Parathyroid adenoma (tissue), 2 donors: Measurements from ENCODE around the gene SIX3.

Source experiments
- H2AFZ ChIP-seq: fragments of 300-600 bp; sonication (generic); one replicate; pipeline ENCODE4 v1.7.0; 2017; ENCODE audit warnings: antibody characterized with exemption, mild to moderate bottlenecking
- H3K27ac ChIP-seq: fragments of 300-600 bp; sonication (generic); one replicate; pipeline ENCODE4 v1.7.0; 2017
- H3K27me3 ChIP-seq: fragments of 300-600 bp; sonication (generic); one replicate; pipeline ENCODE4 v1.7.0; 2017; ENCODE audit warnings: low read length; ENCODE audit not compliant: control insufficient read depth, insufficient read depth
- H3K36me3 ChIP-seq: fragments of 300-600 bp; sonication (generic); one replicate; pipeline ENCODE4 v1.7.0; 2017; ENCODE audit warnings: low read length; ENCODE audit not compliant: control insufficient read depth, insufficient read depth
- H3K4me1 ChIP-seq: fragments of 300-600 bp; sonication (generic); one replicate; pipeline ENCODE4 v1.7.0; 2017; ENCODE audit warnings: control low read depth
- H3K4me2 ChIP-seq: fragments of 300-600 bp; sonication (generic); one replicate; pipeline ENCODE4 v1.7.0; 2017; ENCODE audit warnings: low read length
- H3K4me3 ChIP-seq: fragments of 300-600 bp; sonication (generic); one replicate; pipeline ENCODE4 v1.7.0; 2017; ENCODE audit warnings: low read depth, low read length
- H3K79me2 ChIP-seq: fragments of 300-600 bp; sonication (generic); one replicate; pipeline ENCODE4 v1.7.0; 2017; ENCODE audit warnings: control low read depth
- H3K9ac ChIP-seq: fragments of 300-600 bp; sonication (generic); one replicate; pipeline ENCODE4 v1.7.0; 2017; ENCODE audit warnings: mild to moderate bottlenecking
- H3K9me3 ChIP-seq: fragments of 300-600 bp; sonication (generic); one replicate; pipeline ENCODE4 v1.7.0; 2017; ENCODE audit warnings: low read length; ENCODE audit not compliant: control insufficient read depth
- TF ChIP-seq, protein P1 (sequence below): fragments of 300-600 bp; sonication (generic); IDR thresholded peaks from one replicate; pipeline ENCODE4 v1.7.0; 2017; ENCODE audit warnings: antibody characterized with exemption, mild to moderate bottlenecking
- donor health status: primary hyperparathyroidism.

The SIX3 gene

GRCh38 chr2:44980751-44981713 lies 39.5 kb downstream of the SIX3 start:
- Histone ChIP-seq H2AFZ (no peak overlapping the region), H3K36me3 (no peaks in the 10 kb centered on the region), H3K4me3 (no peak overlapping the region), H3K9ac (no peak overlapping the region), H3K27me3 (no peaks in the 10 kb centered on the region), H3K9me3 (no peaks in the 10 kb centered on the region), H3K79me2 (no peaks in the 10 kb centered on the region), H3K4me1 (no peaks in the 10 kb centered on the region), H3K4me2 (no peak overlapping the region), H3K27ac (no peak overlapping the region)
- TF ChIP-seq, protein P1, sequence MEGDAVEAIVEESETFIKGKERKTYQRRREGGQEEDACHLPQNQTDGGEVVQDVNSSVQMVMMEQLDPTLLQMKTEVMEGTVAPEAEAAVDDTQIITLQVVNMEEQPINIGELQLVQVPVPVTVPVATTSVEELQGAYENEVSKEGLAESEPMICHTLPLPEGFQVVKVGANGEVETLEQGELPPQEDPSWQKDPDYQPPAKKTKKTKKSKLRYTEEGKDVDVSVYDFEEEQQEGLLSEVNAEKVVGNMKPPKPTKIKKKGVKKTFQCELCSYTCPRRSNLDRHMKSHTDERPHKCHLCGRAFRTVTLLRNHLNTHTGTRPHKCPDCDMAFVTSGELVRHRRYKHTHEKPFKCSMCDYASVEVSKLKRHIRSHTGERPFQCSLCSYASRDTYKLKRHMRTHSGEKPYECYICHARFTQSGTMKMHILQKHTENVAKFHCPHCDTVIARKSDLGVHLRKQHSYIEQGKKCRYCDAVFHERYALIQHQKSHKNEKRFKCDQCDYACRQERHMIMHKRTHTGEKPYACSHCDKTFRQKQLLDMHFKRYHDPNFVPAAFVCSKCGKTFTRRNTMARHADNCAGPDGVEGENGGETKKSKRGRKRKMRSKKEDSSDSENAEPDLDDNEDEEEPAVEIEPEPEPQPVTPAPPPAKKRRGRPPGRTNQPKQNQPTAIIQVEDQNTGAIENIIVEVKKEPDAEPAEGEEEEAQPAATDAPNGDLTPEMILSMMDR = no peak

- no peak overlapping the region for H3K4me2 ChIP-seq
- H3K9me3 ChIP-seq = no peaks in the 10 kb centered on the region
- no peak overlapping the region for H3K9ac ChIP-seq
- H3K36me3 ChIP-seq = no peaks in the 10 kb centered on the region
- no peak overlapping the region for H3K27ac ChIP-seq
- H3K27me3 ChIP-seq = no peaks in the 10 kb centered on the region
- peak overlapping the region; percentile 7 for H2AFZ ChIP-seq
- no peaks in the 10 kb centered on the region for H3K79me2 ChIP-seq
- no peak overlapping the region for H3K4me3 ChIP-seq
- no peaks in the 10 kb centered on the region for H3K4me1 ChIP-seq
- TF ChIP-seq, protein P1 = peak; percentile 87
Observed at GRCh38 chr2:44981714-44982108, 40.2 kb downstream of the SIX3 start.

DNA sequence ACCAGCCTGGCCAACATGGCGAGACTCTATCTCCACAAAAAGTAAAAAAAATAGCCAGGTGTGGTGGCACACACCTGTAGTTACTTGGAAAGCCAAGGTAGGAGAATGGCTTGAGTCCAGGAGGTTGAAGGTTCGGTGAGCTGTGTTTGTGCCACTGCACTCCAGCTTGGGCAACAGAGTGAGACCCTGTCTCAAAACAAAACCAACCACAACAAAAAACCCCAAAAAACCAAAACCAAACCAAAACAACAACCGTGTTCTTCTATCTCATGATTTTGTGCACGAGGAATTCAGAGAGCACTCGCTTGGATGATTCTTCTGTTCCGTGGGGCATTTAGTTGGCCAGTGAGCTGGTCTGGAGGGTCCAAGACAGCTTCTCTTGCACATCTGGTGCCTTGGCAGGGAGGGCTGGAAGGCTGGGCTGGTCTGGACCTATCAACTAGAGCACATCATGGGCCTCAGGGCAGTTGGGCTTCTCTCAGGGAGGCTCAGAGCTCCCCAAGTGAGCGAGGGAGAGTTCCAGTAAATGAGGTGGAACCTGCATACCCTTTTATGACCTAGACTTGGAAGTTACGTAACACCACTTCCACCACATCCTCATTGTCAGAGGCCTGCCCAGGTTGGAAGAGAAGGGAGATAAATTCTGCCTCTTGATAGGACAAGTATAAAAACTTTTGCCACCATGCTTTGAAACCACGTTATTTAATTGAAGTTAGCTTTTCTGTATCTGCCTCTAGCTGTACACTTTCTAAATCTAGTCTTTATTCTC lies 42.5 kb downstream of the SIX3 start:
- TF ChIP-seq, protein P1 = no peak
- no peaks in the 10 kb centered on the region for H3K27me3 ChIP-seq
- H3K79me2 ChIP-seq = no peaks in the 10 kb centered on the region

DNA sequence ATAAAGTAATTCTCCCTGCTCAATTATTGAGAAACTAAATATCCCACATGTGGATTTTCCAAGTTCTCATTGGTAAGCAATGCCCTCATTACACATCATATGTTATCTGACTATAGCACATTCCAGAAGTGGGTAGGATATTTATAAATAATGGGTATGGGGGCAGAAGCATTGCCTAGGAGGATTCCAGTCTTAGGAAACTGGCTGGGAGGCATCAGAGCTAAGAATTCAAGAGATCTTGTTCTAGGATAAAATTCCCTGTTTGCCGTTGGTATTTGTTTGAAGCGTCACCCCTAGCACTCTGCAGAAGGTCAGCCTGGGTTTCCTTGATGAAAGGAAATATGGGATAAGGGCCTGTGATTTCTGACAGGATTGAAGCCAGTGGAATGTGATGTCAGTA lies 47.7 kb downstream of the SIX3 start:
- TF ChIP-seq, protein P1 = no peak
- Histone ChIP-seq H2AFZ (no peak overlapping the region), H3K9me3 (no peaks in the 10 kb centered on the region), H3K4me1 (no peaks in the 10 kb centered on the region), H3K36me3 (no peaks in the 10 kb centered on the region), H3K79me2 (no peaks in the 10 kb centered on the region), H3K4me3 (no peak overlapping the region), H3K27me3 (no peaks in the 10 kb centered on the region), H3K27ac (no peak overlapping the region), H3K9ac (no peak overlapping the region), H3K4me2 (no peak overlapping the region)

More for the DNA sequence above, 42.5 kb downstream of the SIX3 start:
- H3K4me2 ChIP-seq = no peak overlapping the region
- H3K27ac ChIP-seq = no peak overlapping the region
- no peaks in the 10 kb centered on the region for H3K4me1 ChIP-seq
- H3K36me3 ChIP-seq = no peaks in the 10 kb centered on the region
- H2AFZ ChIP-seq = no peak overlapping the region
- H3K9ac ChIP-seq = no peak overlapping the region
- H3K9me3 ChIP-seq = no peaks in the 10 kb centered on the region
- H3K4me3 ChIP-seq = no peak overlapping the region
